ENCODE results near the gene ARFGAP3. TPM values are rescaled to one million over a fixed set of nuclear protein-coding genes. Genes with fewer than 3 reads are reported as not detected.

Gene ARFGAP3
- total RNA-seq, 1 donor from 2014 or later = 59.5 TPM

- Histone ChIP-seq H3K4me1 (ENCODE audit: insufficient read depth, low read length) (no peaks in the 10 kb centered on the region), H3K79me2 (ENCODE audit: insufficient read depth, low read length) (peaks cover 35% of the 10 kb centered on the region), H3K36me3 (ENCODE audit: insufficient read depth, low read length) (no peaks in the 10 kb centered on the region), H3K27me3 (ENCODE audit: insufficient read depth, low read length) (no peaks in the 10 kb centered on the region), H3K9me3 (ENCODE audit: insufficient read depth, low read depth, low read length) (no peaks in the 10 kb centered on the region), H4K20me1 (ENCODE audit: insufficient read depth, low read length) (peaks cover 72% of the 10 kb centered on the region), H3K4me2 (ENCODE audit: low read length) (no peak overlapping the region), H3K4me3 (ENCODE audit: insufficient read depth, low read depth, low read length) (no peak overlapping the region), H3K27ac (ENCODE audit: low read depth, low read length) (no peak overlapping the region), H3K9ac (ENCODE audit: low read length) (no peak overlapping the region), H2AFZ (ENCODE audit: low read depth, low read length) (no peak overlapping the region)
- TF ChIP-seq CTCF (IDR thresholded peaks at IDR 0.05; ENCODE audit: insufficient read depth, low read depth, low read length) = no peak
- TF ChIP-seq EZH2 (IDR thresholded peaks at IDR 0.05; ENCODE audit: insufficient read depth, low read length) = no peak
- no peak for FAIRE-seq
- DNase-seq (ENCODE audit: low read depth) = no peak
- Mint-ChIP-seq H3K27ac (ENCODE audit: unreplicated experiment) (no peak overlapping the region), H3K27me3 (ENCODE audit: low read depth, unreplicated experiment) (no peaks in the 10 kb centered on the region), H3K9me3 (ENCODE audit: unreplicated experiment) (no peaks in the 10 kb centered on the region), H3K36me3 (ENCODE audit: low read depth, unreplicated experiment) (peaks cover 20% of the 10 kb centered on the region), H3K4me3 (ENCODE audit: unreplicated experiment) (no peak overlapping the region), H3K4me1 (ENCODE audit: low read depth, unreplicated experiment) (no peaks in the 10 kb centered on the region)
Observed at GRCh38 chr22:42895087-42895486, 38.0 kb upstream of the ARFGAP3 start.

- peaks cover 19% of the 10 kb centered on the region for H3K36me3 Mint-ChIP-seq (ENCODE audit: low read depth, unreplicated experiment)
- no peak for FAIRE-seq
Observed at GRCh38 chr22:42893371-42894150, 36.5 kb upstream of the ARFGAP3 start.

More at GRCh38 chr22:42893371-42894150, 36.5 kb upstream of the ARFGAP3 start:
- Histone ChIP-seq H2AFZ (ENCODE audit: low read depth, low read length) (no peak overlapping the region), H3K27ac (ENCODE audit: low read depth, low read length) (no peak overlapping the region), H3K79me2 (ENCODE audit: insufficient read depth, low read length) (peaks cover 24% of the 10 kb centered on the region), H3K4me2 (ENCODE audit: low read length) (no peak overlapping the region), H3K4me1 (ENCODE audit: insufficient read depth, low read length) (no peaks in the 10 kb centered on the region), H3K9ac (ENCODE audit: low read length) (no peak overlapping the region), H3K9me3 (ENCODE audit: insufficient read depth, low read depth, low read length) (no peaks in the 10 kb centered on the region), H3K27me3 (ENCODE audit: insufficient read depth, low read length) (no peaks in the 10 kb centered on the region), H3K36me3 (ENCODE audit: insufficient read depth, low read length) (peaks cover 1% of the 10 kb centered on the region), H3K4me3 (ENCODE audit: insufficient read depth, low read depth, low read length) (no peak overlapping the region), H4K20me1 (ENCODE audit: insufficient read depth, low read length) (peaks cover 58% of the 10 kb centered on the region)
- no peaks in the 10 kb centered on the region for H3K4me1 Mint-ChIP-seq (ENCODE audit: low read depth, unreplicated experiment)
- H3K4me3 Mint-ChIP-seq (ENCODE audit: unreplicated experiment) = no peak overlapping the region
- no peak for TF ChIP-seq EZH2 (IDR thresholded peaks at IDR 0.05; ENCODE audit: insufficient read depth, low read length)
- TF ChIP-seq CTCF (IDR thresholded peaks at IDR 0.05; ENCODE audit: insufficient read depth, low read depth, low read length) = no peak
- no peaks in the 10 kb centered on the region for H3K27me3 Mint-ChIP-seq (ENCODE audit: low read depth, unreplicated experiment)
- no peaks in the 10 kb centered on the region for H3K9me3 Mint-ChIP-seq (ENCODE audit: unreplicated experiment)
- DNase-seq (ENCODE audit: low read depth) = no peak
- no peak overlapping the region for H3K27ac Mint-ChIP-seq (ENCODE audit: unreplicated experiment)
